Measurements from ENCODE around the gene TNFRSF1B. TPM values are rescaled to one million over a fixed set of nuclear protein-coding genes. Genes with fewer than 3 reads are reported as not detected.

TNFRSF1B gene
- total and polyA plus RNA-seq, 9 of the 15 experiments (the other 6 are each of a cell fraction or from before 2014, with no cell fraction given) = 8.8 to 91.3 (median 36.0) TPM

GRCh38 chr1:12174924-12175810 is 8.4 kb downstream of the TNFRSF1B start (continued):
- no peak for TF ChIP-seq DNMT1 (IDR thresholded peaks at IDR 0.05)
- TF ChIP-seq FOSL1 (tag; conservative IDR thresholded peaks at IDR 0.05) = peak; percentile 67
- no peak for TF ChIP-seq ZNF408 (CRISPR knock-in tag; IDR thresholded peaks at IDR 0.05; ENCODE audit: low read depth)
- TF ChIP-seq ESRRA (IDR thresholded peaks at IDR 0.05; ENCODE audit: borderline replicate concordance, low read depth) = peak; percentile 62; the same call in 1 of the 2 replicates
- TF ChIP-seq HMGN3 (IDR thresholded peaks at IDR 0.05; ENCODE audit: borderline replicate concordance, extremely low read depth, insufficient read length, low read depth, low read length) = peak; percentile 64
- no peak for TF ChIP-seq TAF9B (IDR thresholded peaks at IDR 0.05; ENCODE audit: partially characterized antibody)
- TF ChIP-seq IRF9 (tag; IDR thresholded peaks at IDR 0.05) = no peak
- TF ChIP-seq FOS (IDR thresholded peaks at IDR 0.05; ENCODE audit: extremely low read depth, insufficient read length) = no peak
- TF ChIP-seq ZNF764 (CRISPR knock-in tag; IDR thresholded peaks at IDR 0.05; ENCODE audit: low read depth) = no peak
- no peak for TF ChIP-seq ETS2 (tag; IDR thresholded peaks at IDR 0.05; ENCODE audit: borderline replicate concordance, poor library complexity, severe bottlenecking)
- TF ChIP-seq ZC3H4 (CRISPR knock-in tag; IDR thresholded peaks at IDR 0.05; ENCODE audit: borderline replicate concordance) = no peak
- TF ChIP-seq CREB3L1 (IDR thresholded peaks at IDR 0.05; ENCODE audit: borderline replicate concordance, low read depth) = peak; percentile 98
- no peak for TF ChIP-seq MLX (CRISPR knock-in tag; conservative IDR thresholded peaks at IDR 0.05)
- TF ChIP-seq ZNF512 (tag; IDR thresholded peaks at IDR 0.05) = no peak
- TF ChIP-seq KLF6 (CRISPR knock-in tag; IDR thresholded peaks at IDR 0.05; ENCODE audit: borderline replicate concordance) = no peak
- TF ChIP-seq ETV1 (tag; conservative IDR thresholded peaks at IDR 0.05; ENCODE audit: low read depth) = peak; percentile 26; the same call in 1 of the 2 replicates
- TF ChIP-seq JUNB (CRISPR knock-in tag; conservative IDR thresholded peaks at IDR 0.05) = no peak
- TF ChIP-seq ZNF717 (CRISPR knock-in tag; IDR thresholded peaks at IDR 0.05) = no peak
- TF ChIP-seq TCF3 (CRISPR knock-in tag; IDR thresholded peaks at IDR 0.05) = peak; percentile 94
- no peak for TF ChIP-seq MED1 (CRISPR knock-in tag; IDR thresholded peaks at IDR 0.05; ENCODE audit: borderline replicate concordance)
- TF ChIP-seq ZBED1 (IDR thresholded peaks at IDR 0.05) = peak; percentile 78; the same call in 1 of the 2 replicates
- peak; percentile 80; the same call in 1 of the 2 replicates for TF ChIP-seq EP300 (IDR thresholded peaks at IDR 0.05; ENCODE audit: low read length)
